ENCODE results near the gene SELENOP. TPM values are rescaled to one million over a fixed set of nuclear protein-coding genes. Genes with fewer than 3 reads are reported as not detected.

SELENOP gene
- total RNA-seq, 2 experiments from 2014 or later, result 0.13 to 0.43 TPM

DNA sequence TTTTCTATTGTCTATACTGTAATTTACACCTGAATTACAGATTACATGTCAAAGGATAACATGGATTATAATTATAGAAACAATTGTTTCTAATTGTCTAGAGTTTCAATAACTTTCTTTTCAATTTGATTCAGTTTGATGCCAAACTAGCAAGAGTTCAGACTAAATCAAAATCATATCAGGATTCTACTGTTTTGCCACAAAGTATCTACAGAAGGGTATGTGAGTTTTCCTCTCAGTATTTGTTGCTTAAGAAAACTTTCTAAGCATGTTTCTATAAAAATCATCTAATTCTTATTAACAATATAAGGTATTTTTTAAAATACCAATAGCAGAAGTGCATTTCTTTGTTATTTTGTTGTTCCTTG is 12.5 kb downstream of the SELENOP start:
- DNase-seq, result no peak
- POLR2A ChIA-PET, result no interaction called here
- H3K27ac Mint-ChIP-seq, result no peak overlapping the region
- CTCF ChIA-PET, result no interaction called here
- H3K27me3 Mint-ChIP-seq, result no peaks in the 10 kb centered on the region
- H3K4me1 Mint-ChIP-seq, result no peaks in the 10 kb centered on the region
- peaks cover 2% of the 10 kb centered on the region for H3K9me3 Mint-ChIP-seq
- H3K36me3 Mint-ChIP-seq (ENCODE audit: low read depth), result peaks cover 6% of the 10 kb centered on the region
- no peak overlapping the region for H3K4me3 Mint-ChIP-seq

DNA sequence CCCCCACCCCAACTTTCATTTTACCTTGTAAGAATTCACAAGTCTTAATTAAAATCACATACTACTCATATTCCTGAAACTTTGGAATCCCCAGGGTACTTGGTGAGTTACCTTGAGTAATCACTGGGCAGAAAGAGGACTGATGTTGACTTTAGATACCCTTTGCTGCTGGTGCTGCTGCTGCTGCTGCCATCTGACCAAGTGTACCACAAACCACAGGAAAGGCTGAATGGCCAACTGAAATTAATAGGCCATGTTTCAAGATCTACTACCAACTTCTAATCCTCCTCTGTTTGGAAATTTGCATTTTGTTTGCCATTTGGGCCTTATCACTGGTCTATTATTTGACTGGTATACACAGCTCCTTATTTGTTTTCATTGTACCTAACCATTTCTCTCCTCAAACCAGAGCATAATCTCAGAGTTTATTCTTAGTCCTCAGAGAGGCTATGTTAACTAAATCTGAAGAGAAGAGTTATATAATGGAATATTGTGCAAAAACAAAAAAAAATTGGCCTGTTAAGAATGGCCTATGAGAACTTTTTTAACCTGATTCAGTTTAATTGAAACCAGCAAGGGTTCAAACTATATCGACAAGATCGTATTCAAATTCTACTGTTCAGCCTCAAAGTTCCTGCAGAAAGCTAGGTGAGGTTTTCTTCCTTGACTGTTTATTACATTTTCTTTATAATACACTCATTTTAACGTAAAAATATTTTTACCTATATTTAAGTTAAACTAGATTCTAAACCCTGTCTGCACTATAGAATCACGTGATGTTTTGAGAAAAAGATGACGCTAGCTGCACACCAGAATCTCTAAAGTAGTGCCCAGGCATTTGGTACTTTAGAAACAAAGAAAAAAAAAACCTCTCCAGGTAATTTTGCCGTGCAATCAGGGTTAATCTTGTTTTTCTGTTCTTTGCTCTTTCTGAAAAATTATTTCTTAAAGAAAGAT is 13.1 kb downstream of the SELENOP start:
- ChIA-PET CTCF (no interaction called here), POLR2A (no interaction called here)
- H3K36me3 Mint-ChIP-seq (ENCODE audit: low read depth), result peaks cover 6% of the 10 kb centered on the region
- peaks cover 6% of the 10 kb centered on the region for H3K9me3 Mint-ChIP-seq
- no peak overlapping the region for H3K4me3 Mint-ChIP-seq
- no peaks in the 10 kb centered on the region for H3K27me3 Mint-ChIP-seq
- no peaks in the 10 kb centered on the region for H3K4me1 Mint-ChIP-seq
- H3K27ac Mint-ChIP-seq, result no peak overlapping the region
- no peak for DNase-seq

- no peak for DNase-seq
- Mint-ChIP-seq H3K27ac (no peak overlapping the region), H3K27me3 (peaks cover 3% of the 10 kb centered on the region), H3K4me3 (no peak overlapping the region), H3K4me1 (no peaks in the 10 kb centered on the region), H3K36me3 (ENCODE audit: low read depth) (peaks cover 8% of the 10 kb centered on the region), H3K9me3 (peaks cover 19% of the 10 kb centered on the region)
- CTCF ChIA-PET, result no interaction called here
- POLR2A ChIA-PET, result no interaction called here
Observed at GRCh38 chr5:42791151-42791550, 20.5 kb downstream of the SELENOP start.

DNA sequence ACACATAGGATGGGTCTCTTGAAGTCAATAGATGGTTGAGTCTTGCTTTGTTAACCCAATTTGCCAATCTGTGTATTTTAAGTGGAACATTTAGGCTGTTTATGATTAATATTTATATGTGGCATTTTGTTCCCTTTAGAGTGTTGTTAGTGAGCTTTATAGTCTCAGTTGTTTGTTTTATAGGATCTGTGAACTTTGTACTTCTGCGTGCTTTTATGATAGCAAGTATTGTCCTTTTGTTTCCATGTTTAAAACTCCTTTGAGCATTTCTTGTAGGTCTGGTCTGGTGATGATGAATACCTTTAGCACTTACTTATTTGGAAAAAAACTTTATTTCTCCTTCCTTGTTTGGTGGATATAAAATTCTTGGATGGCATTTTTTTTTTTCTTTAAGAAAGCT is 23.8 kb downstream of the SELENOP start:
- Mint-ChIP-seq H3K27me3 (peaks cover 7% of the 10 kb centered on the region), H3K4me3 (no peak overlapping the region), H3K36me3 (ENCODE audit: low read depth) (peaks cover 8% of the 10 kb centered on the region), H3K4me1 (no peaks in the 10 kb centered on the region), H3K27ac (no peak overlapping the region), H3K9me3 (peaks cover 17% of the 10 kb centered on the region)
- CTCF ChIA-PET, result interaction anchor here (0.6 kb wide), 1 partner anchor 194 kb away, joined by 6 read pairs; no protein-coding TSS in a partner anchor
- DNase-seq, result no peak
- POLR2A ChIA-PET, result no interaction called here

DNA sequence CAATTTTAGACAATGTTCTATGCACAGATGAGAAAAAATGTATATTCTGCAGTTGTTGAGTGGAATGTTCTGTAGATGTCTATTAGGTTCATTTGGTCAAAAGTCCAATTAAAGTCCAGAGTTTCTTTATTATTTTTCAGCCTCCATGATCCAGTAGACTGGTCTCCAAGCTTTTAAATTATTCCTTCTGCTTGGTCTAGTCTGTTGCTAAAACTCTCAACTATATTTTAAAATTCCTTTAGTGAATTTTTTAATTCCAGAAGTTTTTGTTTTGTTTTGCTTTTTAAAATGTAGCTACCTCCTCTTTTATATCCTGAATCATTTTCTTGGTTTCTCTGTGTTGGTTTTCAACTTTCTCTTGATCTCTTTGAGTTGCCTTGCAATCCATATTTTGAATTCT is 24.6 kb downstream of the SELENOP start:
- Mint-ChIP-seq H3K27ac (no peak overlapping the region), H3K27me3 (peaks cover 7% of the 10 kb centered on the region), H3K4me3 (no peak overlapping the region), H3K4me1 (no peaks in the 10 kb centered on the region), H3K9me3 (peaks cover 17% of the 10 kb centered on the region), H3K36me3 (ENCODE audit: low read depth) (peaks cover 8% of the 10 kb centered on the region)
- ChIA-PET POLR2A (no interaction called here), CTCF (interaction anchor here (0.6 kb wide), 1 partner anchor 182 kb away, joined by 4 read pairs; no protein-coding TSS in a partner anchor)
- DNase-seq, result no peak

DNA sequence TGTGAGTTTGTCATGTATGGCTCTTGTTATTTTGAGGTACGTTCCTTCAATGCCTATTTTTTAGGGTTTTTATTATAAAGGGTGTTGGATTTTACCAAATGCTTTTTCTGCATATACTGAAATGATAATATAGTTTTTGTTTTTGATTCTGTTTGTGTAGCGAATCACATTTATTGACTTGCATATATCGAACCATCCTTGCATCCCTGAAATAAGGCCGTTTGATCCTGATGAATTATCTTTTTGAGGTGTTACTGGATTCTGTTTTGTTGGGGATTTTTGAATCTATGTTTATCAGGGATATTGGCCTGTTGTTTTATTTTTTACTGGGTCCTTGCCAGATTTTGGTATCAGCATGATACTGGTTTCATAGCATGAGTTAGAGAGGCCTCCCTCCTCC is 25.9 kb downstream of the SELENOP start:
- CTCF ChIA-PET, result no interaction called here

DNA sequence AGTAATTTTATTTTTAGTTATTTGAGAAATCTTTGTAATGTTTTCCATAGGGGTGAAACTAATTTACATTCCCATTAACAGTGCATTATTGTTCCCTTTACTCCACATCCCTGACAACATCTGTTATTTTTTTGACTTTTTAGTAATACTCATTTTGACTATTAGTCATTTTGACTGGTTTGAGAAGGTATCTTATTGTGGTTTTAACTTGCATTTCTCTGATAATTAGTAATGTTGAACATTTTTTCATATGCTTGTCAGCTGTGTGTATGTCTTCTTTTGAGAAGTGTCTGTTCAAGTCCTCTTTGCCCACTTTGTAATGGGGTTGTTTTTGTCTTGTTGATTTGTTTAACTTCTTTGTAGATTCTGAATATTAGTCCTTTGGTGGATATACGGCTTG is 27.6 kb downstream of the SELENOP start:
- ChIA-PET POLR2A (no interaction called here), CTCF (no interaction called here)
- no peaks in the 10 kb centered on the region for H3K4me1 Mint-ChIP-seq
- no peak overlapping the region for H3K4me3 Mint-ChIP-seq
- no peak overlapping the region for H3K27ac Mint-ChIP-seq
- no peak for DNase-seq
- H3K9me3 Mint-ChIP-seq, result peaks cover 17% of the 10 kb centered on the region
- peaks cover 7% of the 10 kb centered on the region for H3K27me3 Mint-ChIP-seq
- peaks cover 6% of the 10 kb centered on the region for H3K36me3 Mint-ChIP-seq (ENCODE audit: low read depth)

More for the DNA sequence above, 25.9 kb downstream of the SELENOP start:
- H3K36me3 Mint-ChIP-seq (ENCODE audit: low read depth), result peaks cover 8% of the 10 kb centered on the region
- peaks cover 7% of the 10 kb centered on the region for H3K27me3 Mint-ChIP-seq
- H3K4me3 Mint-ChIP-seq, result no peak overlapping the region
- POLR2A ChIA-PET, result no interaction called here
- no peak for DNase-seq
- H3K9me3 Mint-ChIP-seq, result peaks cover 17% of the 10 kb centered on the region
- no peaks in the 10 kb centered on the region for H3K4me1 Mint-ChIP-seq
- H3K27ac Mint-ChIP-seq, result no peak overlapping the region

DNA sequence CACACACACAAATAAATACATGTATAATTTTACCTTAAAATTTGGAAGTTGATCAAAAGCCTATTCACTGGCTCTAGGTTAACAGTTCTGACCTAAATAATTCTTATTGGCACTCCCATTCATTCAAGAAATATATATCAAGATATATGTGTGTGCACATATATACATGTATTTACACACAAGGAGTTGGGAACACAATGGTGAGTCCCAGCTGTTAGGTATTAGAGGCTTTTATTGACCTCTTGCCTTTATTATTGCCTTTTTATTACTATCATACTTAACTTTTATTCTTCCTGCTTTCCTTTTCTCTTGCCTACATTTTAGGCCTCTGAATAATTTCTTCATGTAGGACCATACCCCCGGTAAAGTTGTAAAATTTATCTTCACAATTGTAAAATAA is 30.1 kb downstream of the SELENOP start:
- H3K4me1 Mint-ChIP-seq, result peaks cover 12% of the 10 kb centered on the region
- peaks cover 11% of the 10 kb centered on the region for H3K27me3 Mint-ChIP-seq
- ChIA-PET CTCF (interaction anchor here (0.8 to 1.0 kb wide), 2 partner anchors 14 to 108 kb away, joined by 3 read pairs; no protein-coding TSS in a partner anchor), POLR2A (no interaction called here)
- H3K27ac Mint-ChIP-seq, result no peak overlapping the region
- H3K36me3 Mint-ChIP-seq (ENCODE audit: low read depth), result peaks cover 1% of the 10 kb centered on the region
- no peak for DNase-seq
- no peak overlapping the region for H3K4me3 Mint-ChIP-seq
- peaks cover 8% of the 10 kb centered on the region for H3K9me3 Mint-ChIP-seq

- Mint-ChIP-seq H3K36me3 (ENCODE audit: low read depth) (no peaks in the 10 kb centered on the region), H3K27me3 (peaks cover 6% of the 10 kb centered on the region), H3K4me3 (no peak overlapping the region), H3K27ac (no peak overlapping the region), H3K9me3 (no peaks in the 10 kb centered on the region), H3K4me1 (peaks cover 12% of the 10 kb centered on the region)
- DNase-seq, result no peak
- CTCF ChIA-PET, result no interaction called here
- POLR2A ChIA-PET, result no interaction called here
Observed at GRCh38 chr5:42779083-42779482, 32.6 kb downstream of the SELENOP start.

DNA sequence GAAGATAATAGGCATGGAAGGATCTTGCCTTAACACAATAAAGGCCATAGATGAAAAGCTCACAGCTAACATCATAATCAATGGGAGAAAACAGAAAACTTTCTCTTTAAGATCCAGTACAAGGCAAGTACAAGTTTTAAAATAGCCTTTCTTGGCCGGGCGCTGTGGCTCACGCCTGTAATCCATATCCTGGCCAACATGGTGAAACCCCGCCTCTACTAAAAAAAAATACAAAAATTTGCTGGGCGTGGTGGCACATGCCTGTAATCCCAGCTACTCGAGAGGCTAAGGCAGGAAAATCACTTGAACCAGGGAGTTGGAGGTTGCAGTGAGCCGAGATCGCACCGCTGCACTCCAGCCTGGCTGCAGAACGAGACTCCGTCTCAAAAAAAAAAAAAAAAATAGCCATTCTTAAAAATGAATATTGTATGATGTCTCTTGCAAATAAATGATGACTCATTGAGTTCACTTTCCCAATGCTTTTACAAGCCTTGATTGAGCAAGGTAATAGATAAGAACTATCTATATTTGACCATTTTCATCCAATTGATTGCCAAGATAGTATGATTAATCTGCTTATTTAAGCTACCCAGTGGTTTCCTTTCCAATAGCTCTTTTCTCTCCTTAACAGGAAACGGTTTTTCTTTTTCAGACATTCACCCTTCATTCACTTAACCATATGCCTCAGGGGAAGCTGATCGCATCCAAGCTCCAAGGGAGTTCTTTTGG is 39.3 kb downstream of the SELENOP start:
- H3K4me3 Mint-ChIP-seq, result no peak overlapping the region
- peaks cover 18% of the 10 kb centered on the region for H3K27me3 Mint-ChIP-seq
- ChIA-PET CTCF (interaction anchor here (0.6 kb wide), 1 partner anchor 519 kb away, joined by 5 read pairs; no protein-coding TSS in a partner anchor), POLR2A (no interaction called here)
- H3K9me3 Mint-ChIP-seq, result no peaks in the 10 kb centered on the region
- DNase-seq, result no peak
- no peak overlapping the region for H3K27ac Mint-ChIP-seq
- no peaks in the 10 kb centered on the region for H3K4me1 Mint-ChIP-seq
- no peaks in the 10 kb centered on the region for H3K36me3 Mint-ChIP-seq (ENCODE audit: low read depth)

GRCh38 chr5:42770003-42770402 is 41.7 kb downstream of the SELENOP start:
- peaks cover 30% of the 10 kb centered on the region for H3K27me3 Mint-ChIP-seq
- no peaks in the 10 kb centered on the region for H3K36me3 Mint-ChIP-seq (ENCODE audit: low read depth)
- H3K27ac Mint-ChIP-seq, result no peak overlapping the region
- no peak overlapping the region for H3K4me3 Mint-ChIP-seq
- no peak for DNase-seq
- POLR2A ChIA-PET, result no interaction called here
- no peaks in the 10 kb centered on the region for H3K4me1 Mint-ChIP-seq
- CTCF ChIA-PET, result interaction anchor here (1.0 kb wide), 1 partner anchor 123 kb away, joined by 3 read pairs; no protein-coding TSS in a partner anchor
- no peaks in the 10 kb centered on the region for H3K9me3 Mint-ChIP-seq

- no peak for DNase-seq
- H3K27me3 Mint-ChIP-seq, result peaks cover 31% of the 10 kb centered on the region
- H3K9me3 Mint-ChIP-seq, result no peaks in the 10 kb centered on the region
- H3K27ac Mint-ChIP-seq, result no peak overlapping the region
- CTCF ChIA-PET, result interaction anchor here (0.6 to 1.8 kb wide), 16 partner anchors 13 to 763 kb away, joined by 3 to 8 read pairs (median 4); partner anchors contain the start of gene GHR
- H3K4me3 Mint-ChIP-seq, result no peak overlapping the region
- H3K4me1 Mint-ChIP-seq, result no peaks in the 10 kb centered on the region
- POLR2A ChIA-PET, result no interaction called here
- H3K36me3 Mint-ChIP-seq (ENCODE audit: low read depth), result no peaks in the 10 kb centered on the region
Observed at GRCh38 chr5:42768106-42768504, 43.6 kb downstream of the SELENOP start.

- H3K27ac Mint-ChIP-seq, result no peak overlapping the region
- no peaks in the 10 kb centered on the region for H3K36me3 Mint-ChIP-seq (ENCODE audit: low read depth)
- DNase-seq, result no peak
Observed at GRCh38 chr5:42767491-42768105, 44.1 kb downstream of the SELENOP start.

More at GRCh38 chr5:42767491-42768105, 44.1 kb downstream of the SELENOP start:
- Mint-ChIP-seq H3K9me3 (no peaks in the 10 kb centered on the region), H3K4me3 (no peak overlapping the region), H3K27me3 (peaks cover 29% of the 10 kb centered on the region), H3K4me1 (no peaks in the 10 kb centered on the region)
- CTCF ChIA-PET, result interaction anchor here (0.6 to 1.8 kb wide), 18 partner anchors 13 to 762 kb away, joined by 3 to 8 read pairs (median 4); partner anchors contain the start of gene GHR
- POLR2A ChIA-PET, result interaction anchor here (0.6 kb wide), 1 partner anchor 344 kb away, joined by 3 read pairs; the partner anchor contains the start of gene GHR
